ENCODE data around the gene VAC14. TPM values are rescaled to one million over a fixed set of nuclear protein-coding genes. Genes with fewer than 3 reads are reported as not detected.

The VAC14 gene
- total RNA-seq, 1 experiment from 2014 or later = 35.3 TPM

- RAD21 ChIA-PET (ENCODE audit: low non-redundant PET in 1 of 2, low total read pairs in 2 of 2, uncharacterized antibody in 2 of 2, unreplicated experiment in 2 of 2) = no interaction called here
- H3K9me3 ChIP-seq (ENCODE audit: control insufficient read depth in 1 of 2, insufficient read depth in 1 of 2, low read depth in 1 of 2, low read length in 2 of 2) = no peaks in the 10 kb centered on the region
- no TSS peak for BruUV-seq (replicated peaks)
- no peak overlapping the region for H3K4me3 ChIP-seq (replicated peaks in 1 of 2; ENCODE audit: low read depth in 1 of 2, low read length in 2 of 2)
- H3K79me2 ChIP-seq (ENCODE audit: insufficient read depth, low read length) = no peaks in the 10 kb centered on the region
- H3K9ac ChIP-seq (ENCODE audit: low read length) = no peak overlapping the region
- no peak overlapping the region for H3K27ac ChIP-seq (ENCODE audit: low read depth, low read length)
- no peak overlapping the region for H3K4me2 ChIP-seq (ENCODE audit: low read length)
- no peaks in the 10 kb centered on the region for H4K20me1 ChIP-seq (ENCODE audit: insufficient read depth)
- H3K36me3 ChIP-seq (ENCODE audit: control insufficient read depth in 1 of 2, insufficient read depth in 2 of 2, low read length in 2 of 2) = peaks cover under 1 to 6% of the 10 kb centered on the region in 2 experiments; a peak in 3 of 4 replicates
- ATAC-seq (no peak), DNase-seq (ENCODE audit: low read depth, low spot score) (no peak)
- H3K9me2 ChIP-seq (ENCODE audit: insufficient read depth) = no peaks in the 10 kb centered on the region
- no peaks in the 10 kb centered on the region for H3K27me3 ChIP-seq (ENCODE audit: insufficient read depth, low read length)
- intact Hi-C loops (cut with micrococcal nuclease) = no loop called here
- H3K4me1 ChIP-seq (ENCODE audit: control insufficient read depth in 1 of 2, insufficient read depth in 2 of 2, low read length in 2 of 2) = no peaks in the 10 kb centered on the region
- POLR2A ChIA-PET = no interaction called here
- no peak overlapping the region for H2AFZ ChIP-seq (ENCODE audit: low read depth, low read length, poor library complexity, severe bottlenecking)
- no peak for TF ChIP-seq CEBPB (IDR thresholded peaks at IDR 0.05; ENCODE audit: low read depth)
- TF ChIP-seq EZH2 (IDR thresholded peaks at IDR 0.05) = no peak
- no peak for TF ChIP-seq EZH2phosphoT487 (IDR thresholded peaks at IDR 0.05; ENCODE audit: borderline replicate concordance)
- CTCF ChIA-PET = no interaction called here
Measured at GRCh38 chr16:70665113-70665694, 135.8 kb downstream of the VAC14 start.

- no peak overlapping the region for H3K4me2 ChIP-seq (ENCODE audit: low read length)
- no peaks in the 10 kb centered on the region for H3K27me3 ChIP-seq (ENCODE audit: insufficient read depth, low read length)
- intact Hi-C loops (cut with micrococcal nuclease) = no loop called here
- no peak overlapping the region for H3K4me3 ChIP-seq (replicated peaks in 1 of 2; ENCODE audit: low read depth in 1 of 2, low read length in 2 of 2)
- H3K79me2 ChIP-seq (ENCODE audit: insufficient read depth, low read length) = no peaks in the 10 kb centered on the region
- H3K9me2 ChIP-seq (ENCODE audit: insufficient read depth) = no peaks in the 10 kb centered on the region
- no peaks in the 10 kb centered on the region for H3K4me1 ChIP-seq (ENCODE audit: control insufficient read depth in 1 of 2, insufficient read depth in 2 of 2, low read length in 2 of 2)
- BruUV-seq (replicated peaks) = no TSS peak
- H2AFZ ChIP-seq (ENCODE audit: low read depth, low read length, poor library complexity, severe bottlenecking) = no peak overlapping the region
- RAD21 ChIA-PET (ENCODE audit: low non-redundant PET in 1 of 2, low total read pairs in 2 of 2, uncharacterized antibody in 2 of 2, unreplicated experiment in 2 of 2) = no interaction called here
- peaks cover 0 to 6% of the 10 kb centered on the region in 2 experiments; a peak in 3 of 4 replicates for H3K36me3 ChIP-seq (ENCODE audit: control insufficient read depth in 1 of 2, insufficient read depth in 2 of 2, low read length in 2 of 2)
- no peak overlapping the region for H3K9ac ChIP-seq (ENCODE audit: low read length)
- no peak for ATAC-seq
- DNase-seq (ENCODE audit: low read depth, low spot score) = no peak
- H4K20me1 ChIP-seq (ENCODE audit: insufficient read depth) = no peaks in the 10 kb centered on the region
- POLR2A ChIA-PET = no interaction called here
- TF ChIP-seq EZH2phosphoT487 (IDR thresholded peaks at IDR 0.05; ENCODE audit: borderline replicate concordance) = no peak
- no peak for TF ChIP-seq ELF1 (IDR thresholded peaks at IDR 0.05; ENCODE audit: borderline replicate concordance, low read depth)
- no peak for TF ChIP-seq ZNF274 (IDR thresholded peaks at IDR 0.05; ENCODE audit: low read depth, low read length)
- no peak for TF ChIP-seq REST (IDR thresholded peaks at IDR 0.05; ENCODE audit: low read depth)
- TF ChIP-seq MAX (IDR thresholded peaks at IDR 0.05) = no peak
- no peak for TF ChIP-seq SRF (IDR thresholded peaks at IDR 0.05; ENCODE audit: low read depth)
- TF ChIP-seq ZFX (IDR thresholded peaks at IDR 0.05) = no peak
- TF ChIP-seq POLR2A (IDR thresholded peaks at IDR 0.05; ENCODE audit: borderline replicate concordance, extremely low read depth, insufficient read depth, insufficient read length) = no peak
- TF ChIP-seq SIN3A (IDR thresholded peaks at IDR 0.05; ENCODE audit: low read depth) = no peak
- no peak for TF ChIP-seq EZH2 (IDR thresholded peaks at IDR 0.05)
- TF ChIP-seq EGR1 (IDR thresholded peaks at IDR 0.05; ENCODE audit: low read depth) = no peak
- TF ChIP-seq FOSL1 (IDR thresholded peaks at IDR 0.05; ENCODE audit: low read depth) = no peak
- CTCF ChIA-PET = no interaction called here
- H3K27ac ChIP-seq (ENCODE audit: low read depth, low read length) = no peak overlapping the region
- H3K9me3 ChIP-seq (ENCODE audit: control insufficient read depth in 1 of 2, insufficient read depth in 1 of 2, low read depth in 1 of 2, low read length in 2 of 2) = no peaks in the 10 kb centered on the region
Measured at GRCh38 chr16:70664325-70665112, 136.4 kb downstream of the VAC14 start.
